GM19438 (cell line): Measurements from ENCODE around the gene SNX10.

Experiments
- ATAC-seq: cut with Tn5 transposase; IDR thresholded peaks from one replicate; pipeline ENCODE4 v1.9.1; 2021; ENCODE audit warnings: low read depth; ENCODE audit not compliant: unreplicated experiment

SNX10 gene

GRCh38 chr7:26365077-26365900 is 73.6 kb downstream of the SNX10 start:
- ATAC-seq = peak; percentile 73

GRCh38 chr7:26365901-26366275 is 74.2 kb downstream of the SNX10 start:
- no peak for ATAC-seq

- ATAC-seq = no peak
Measured at GRCh38 chr7:26367219-26367711, 75.6 kb downstream of the SNX10 start.

- ATAC-seq = no peak
Measured at GRCh38 chr7:26368542-26368941, 76.9 kb downstream of the SNX10 start.

GRCh38 chr7:26369593-26369992 is 77.9 kb downstream of the SNX10 start:
- no peak for ATAC-seq

GRCh38 chr7:26370011-26370410 is 78.3 kb downstream of the SNX10 start:
- no peak for ATAC-seq

DNA sequence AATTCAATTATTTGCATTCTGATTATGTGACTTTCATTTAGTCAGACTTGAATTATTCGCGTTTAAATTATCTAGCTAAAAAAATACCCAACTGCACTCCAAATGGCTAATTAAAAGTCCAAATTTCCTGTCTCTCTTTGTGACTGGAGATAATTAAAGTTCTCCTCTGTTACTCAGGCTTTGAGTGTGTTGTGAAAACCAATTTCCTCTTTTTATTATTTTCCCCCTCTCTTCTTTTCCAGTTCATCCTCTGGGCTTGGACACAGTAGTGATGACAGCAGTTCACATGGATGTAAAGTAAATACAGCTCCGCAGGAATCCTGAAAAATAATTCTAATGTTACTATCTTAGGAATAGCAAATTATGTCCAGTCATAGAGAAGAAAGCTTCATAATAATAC is 80.6 kb downstream of the SNX10 start:
- no peak for ATAC-seq

GRCh38 chr7:26372704-26373103 is 81.0 kb downstream of the SNX10 start:
- ATAC-seq = no peak

DNA sequence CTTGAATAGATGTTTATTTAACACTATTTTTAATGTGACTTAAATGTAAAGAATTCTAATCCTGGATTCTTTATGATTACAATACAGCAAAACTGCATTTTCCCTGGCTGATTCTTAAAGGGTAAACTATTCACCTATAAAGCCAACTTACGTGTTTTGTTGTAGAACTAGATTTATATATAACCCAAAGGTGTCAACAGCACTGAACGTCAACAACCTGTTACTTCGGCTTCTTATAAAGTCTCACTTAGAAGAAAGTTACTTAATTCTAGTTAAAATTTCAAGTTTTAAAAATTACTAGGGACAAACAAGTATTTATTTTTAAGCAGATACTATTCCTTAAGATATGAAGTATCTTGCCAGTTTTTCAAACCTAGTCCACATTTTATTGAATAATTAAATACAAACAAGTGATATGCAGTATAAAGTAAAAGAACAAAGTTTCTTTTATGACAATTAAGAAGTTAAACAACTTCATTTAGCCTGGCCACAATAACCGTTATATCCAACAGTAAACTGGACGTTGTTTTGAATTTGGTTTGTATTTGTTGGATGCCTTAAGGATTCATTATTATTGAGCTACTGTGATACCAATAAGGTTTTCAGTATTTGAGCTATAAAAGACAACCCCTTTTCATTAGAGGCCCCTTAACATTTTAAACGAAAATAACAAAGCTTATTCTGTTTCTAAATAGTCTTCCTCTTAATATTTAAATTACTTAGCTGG is 83.1 kb downstream of the SNX10 start:
- no peak for ATAC-seq

DNA sequence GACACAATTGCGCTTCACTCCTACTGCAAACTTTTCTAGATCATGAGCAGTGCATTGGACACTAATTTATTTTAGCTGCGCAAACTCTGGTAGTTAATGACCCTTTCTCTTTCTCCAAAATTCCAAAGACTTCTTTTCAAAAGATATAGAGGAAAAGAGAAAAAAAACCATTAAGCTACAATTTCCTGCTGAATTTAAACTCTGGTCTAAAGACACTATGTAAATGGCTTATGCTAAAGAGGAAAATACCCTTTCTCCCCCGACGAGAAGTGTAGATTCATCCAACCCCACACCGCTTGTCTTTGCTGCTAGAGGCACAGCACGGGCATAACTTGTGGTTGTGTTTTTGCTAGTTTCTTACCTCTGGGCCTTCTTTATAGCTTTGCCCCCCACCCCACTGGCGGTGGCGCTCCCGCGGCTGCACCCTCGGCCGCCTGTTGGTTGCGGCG is 84.1 kb downstream of the SNX10 start:
- no peak for ATAC-seq

DNA sequence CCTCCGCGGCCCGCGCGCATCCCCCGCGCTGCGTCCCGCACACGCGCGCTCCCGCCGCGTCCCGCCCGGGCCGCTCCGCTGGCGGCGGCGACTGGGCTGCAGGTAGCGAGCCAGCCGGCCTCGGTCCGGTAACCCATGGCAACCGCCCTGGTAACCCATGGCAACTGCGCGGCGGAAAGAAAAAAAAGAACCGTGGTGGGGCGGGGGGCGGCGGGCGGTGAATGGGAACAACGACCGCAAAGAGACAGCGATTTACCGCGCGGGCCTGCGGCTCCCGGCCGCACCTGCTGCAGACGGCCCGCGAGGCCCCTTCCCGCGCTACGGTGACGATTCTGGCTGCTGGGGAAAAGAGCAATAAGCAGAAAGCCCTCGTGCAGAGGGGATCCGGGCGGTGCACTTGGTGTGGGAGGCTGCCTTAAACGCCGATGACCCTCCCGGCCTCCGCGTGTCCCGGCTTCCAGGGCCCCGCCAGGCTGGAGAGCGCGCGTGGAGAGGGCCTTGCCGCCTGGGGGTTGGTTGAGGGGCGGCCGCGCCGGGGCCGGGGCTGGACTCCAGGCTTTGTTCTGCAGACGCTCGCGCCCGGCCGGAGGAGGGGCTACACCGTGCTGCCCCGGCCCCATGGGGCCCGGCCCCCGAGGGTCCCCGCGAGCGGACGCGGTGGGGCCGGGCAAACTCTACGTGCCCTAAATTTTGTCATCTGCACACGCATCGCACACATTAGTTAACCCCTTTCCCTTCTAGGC is 84.7 kb downstream of the SNX10 start:
- peak; percentile 52 for ATAC-seq

DNA sequence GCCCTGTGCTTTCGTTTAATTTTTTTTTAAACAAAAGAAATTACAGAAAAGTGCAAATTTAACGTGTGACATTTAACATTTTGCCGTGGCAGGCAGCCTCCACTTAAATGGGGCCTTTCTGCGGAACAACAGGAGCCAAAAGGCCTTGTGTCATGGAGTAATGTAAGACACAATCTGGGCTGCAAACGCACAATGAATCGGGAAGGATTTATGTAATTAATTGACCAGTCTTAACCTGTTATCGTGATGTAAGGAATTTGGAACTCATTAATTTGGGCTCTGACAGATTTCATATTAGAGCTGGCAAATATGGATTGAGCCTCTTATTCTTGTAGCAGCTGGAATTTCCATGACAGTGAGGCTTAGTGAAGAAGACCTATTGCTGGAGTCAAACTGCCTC is 86.4 kb downstream of the SNX10 start:
- no peak for ATAC-seq

- ATAC-seq = no peak
Measured at GRCh38 chr7:26379711-26380110, 88.0 kb downstream of the SNX10 start.

GRCh38 chr7:26381476-26382353 is 90.1 kb downstream of the SNX10 start:
- ATAC-seq = no peak

DNA sequence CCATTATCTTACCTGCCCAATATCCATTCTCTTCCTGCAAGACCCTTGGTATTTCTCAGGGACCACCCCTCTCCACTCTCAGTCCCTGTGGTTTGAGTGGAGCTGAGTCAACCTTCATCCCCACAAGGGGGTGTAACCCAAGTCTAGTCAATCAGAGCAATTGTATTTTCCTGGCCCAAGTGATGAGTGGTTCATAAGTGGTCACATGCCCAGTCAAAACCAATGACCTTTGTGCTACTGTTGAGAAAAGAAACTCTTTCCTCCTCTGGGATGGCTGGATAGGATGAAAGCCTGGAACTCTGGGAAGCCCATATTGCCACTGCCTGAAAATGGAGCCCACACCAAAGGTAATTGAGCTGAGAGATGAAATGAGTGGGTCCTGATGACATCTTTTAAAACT is 93.6 kb downstream of the SNX10 start:
- no peak for ATAC-seq

DNA sequence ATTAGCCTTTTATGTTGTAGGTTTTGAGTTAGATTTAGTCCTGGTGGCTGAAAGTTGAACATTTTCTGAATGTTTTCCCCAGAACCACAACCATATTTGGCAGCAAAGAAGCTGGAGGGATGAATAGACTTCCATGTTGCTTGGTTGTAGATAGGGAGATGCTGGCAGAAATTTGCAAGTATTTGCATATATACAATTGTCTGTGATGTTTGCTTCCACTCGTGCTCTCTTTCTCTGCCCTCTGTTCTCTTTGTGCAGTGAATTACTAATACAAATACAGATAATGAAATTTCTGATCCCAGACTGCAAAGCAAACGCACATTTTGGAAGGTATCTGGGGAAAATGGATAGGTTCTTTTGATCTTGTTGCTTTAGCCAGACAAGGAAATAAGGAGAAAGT is 96.1 kb downstream of the SNX10 start:
- ATAC-seq = no peak

GRCh38 chr7:26388256-26388655 is 96.6 kb downstream of the SNX10 start:
- no peak for ATAC-seq

DNA sequence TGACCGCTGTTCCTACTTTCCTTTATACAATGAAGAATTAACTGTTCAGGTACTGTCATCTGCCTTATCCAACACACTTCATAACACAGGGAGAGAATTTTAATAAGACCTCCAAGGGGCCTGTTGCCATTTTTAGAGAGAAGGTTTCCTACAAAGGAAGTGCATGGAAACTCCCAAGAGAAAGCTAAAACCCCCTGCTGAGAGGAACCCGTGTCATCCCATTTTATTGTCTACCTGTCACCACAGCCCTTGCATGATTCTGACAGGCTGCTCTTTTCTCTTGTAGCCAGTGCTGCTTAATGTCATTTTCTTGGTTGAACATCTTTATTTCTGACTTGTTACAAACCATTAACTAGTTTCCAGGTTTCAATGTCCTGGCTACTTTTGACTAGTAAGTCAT is 98.4 kb downstream of the SNX10 start:
- ATAC-seq = no peak

- ATAC-seq = no peak
Measured at GRCh38 chr7:26393818-26394217, 102.2 kb downstream of the SNX10 start.

GRCh38 chr7:26397332-26397731 is 105.7 kb downstream of the SNX10 start:
- ATAC-seq = no peak
